GM23248 (cell line): Measurements from ENCODE around the gene ACSS1.

Source experiments
- EZH2 ChIP-seq: fragments of 200-600 bp; sonication (generic); IDR thresholded peaks from 2 replicates; pipeline ENCODE4 v1.6.1; 2018; ENCODE audit warnings: antibody characterized with exemption, mild to moderate bottlenecking; ENCODE audit not compliant: insufficient read depth, poor library complexity, severe bottlenecking
- EZH2phosphoT487 ChIP-seq: fragments of 200-600 bp; sonication (generic); IDR thresholded peaks from 2 replicates; pipeline ENCODE4 v1.6.1; 2018; ENCODE audit warnings: antibody characterized with exemption, moderate library complexity, mild to moderate bottlenecking, low read depth; ENCODE audit not compliant: insufficient read depth

GRCh38 chr20:24981282-24981681, 76.7 kb downstream of the ACSS1 start:
- TF ChIP-seq EZH2phosphoT487 (no peak), EZH2 (no peak)
